ENCODE results near the gene ITGAD.

Gene ITGAD

DNA sequence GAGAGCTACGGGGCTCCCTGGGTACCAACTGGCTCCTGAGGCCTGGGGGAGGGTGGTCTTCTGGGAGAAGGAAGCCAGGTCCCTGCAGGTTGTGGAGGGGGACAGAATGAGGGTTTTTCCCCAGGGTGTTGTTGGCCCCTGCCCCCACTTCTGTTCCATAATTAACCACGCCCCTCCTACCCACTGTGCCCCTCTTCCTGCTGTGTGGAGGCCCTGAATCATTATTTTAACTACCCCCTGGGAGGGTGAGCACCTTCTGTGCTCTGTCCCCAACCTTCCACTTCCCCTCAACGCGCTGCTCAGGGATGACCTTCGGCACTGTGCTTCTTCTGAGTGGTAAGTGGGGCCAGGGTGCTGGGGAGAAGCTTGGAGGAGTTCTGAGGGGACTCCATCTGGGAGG lies at the start of gene ITGAD:
Gene ITGAD (plus strand): TSS at position 280 of the 400 bp plus-strand sequence. CDS start 26 bp downstream, at position 306.
- DNase-seq = no peak

- DNase-seq = no peak
Measured at GRCh38 chr16:31344712-31345111, 48.4 kb upstream of the ITGAD start.

GRCh38 chr16:31347445-31347844 lies 45.7 kb upstream of the ITGAD start:
- no peak for DNase-seq

DNA sequence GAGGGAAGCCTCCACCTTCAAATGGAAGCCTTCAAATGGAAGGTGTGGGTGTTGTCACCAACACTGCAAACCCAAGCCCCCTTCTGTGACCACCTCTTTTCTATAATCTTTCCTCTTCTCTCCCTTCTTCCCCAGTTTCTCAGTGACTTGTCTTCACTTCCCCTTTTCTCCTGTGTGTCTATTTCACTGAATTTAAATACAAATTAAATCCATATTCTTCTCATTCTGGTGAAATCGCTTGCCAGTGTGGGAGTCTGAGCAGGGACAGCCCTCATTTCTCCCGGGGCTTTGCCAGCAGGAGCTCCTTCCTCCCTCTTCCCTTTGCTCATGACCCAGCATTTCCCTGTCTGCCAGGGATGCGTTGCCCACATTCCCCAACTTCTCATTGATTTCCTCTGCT lies 44.6 kb upstream of the ITGAD start:
- no peak for DNase-seq

- DNase-seq = no peak
Measured at GRCh38 chr16:31350275-31351005, 42.7 kb upstream of the ITGAD start.

DNA sequence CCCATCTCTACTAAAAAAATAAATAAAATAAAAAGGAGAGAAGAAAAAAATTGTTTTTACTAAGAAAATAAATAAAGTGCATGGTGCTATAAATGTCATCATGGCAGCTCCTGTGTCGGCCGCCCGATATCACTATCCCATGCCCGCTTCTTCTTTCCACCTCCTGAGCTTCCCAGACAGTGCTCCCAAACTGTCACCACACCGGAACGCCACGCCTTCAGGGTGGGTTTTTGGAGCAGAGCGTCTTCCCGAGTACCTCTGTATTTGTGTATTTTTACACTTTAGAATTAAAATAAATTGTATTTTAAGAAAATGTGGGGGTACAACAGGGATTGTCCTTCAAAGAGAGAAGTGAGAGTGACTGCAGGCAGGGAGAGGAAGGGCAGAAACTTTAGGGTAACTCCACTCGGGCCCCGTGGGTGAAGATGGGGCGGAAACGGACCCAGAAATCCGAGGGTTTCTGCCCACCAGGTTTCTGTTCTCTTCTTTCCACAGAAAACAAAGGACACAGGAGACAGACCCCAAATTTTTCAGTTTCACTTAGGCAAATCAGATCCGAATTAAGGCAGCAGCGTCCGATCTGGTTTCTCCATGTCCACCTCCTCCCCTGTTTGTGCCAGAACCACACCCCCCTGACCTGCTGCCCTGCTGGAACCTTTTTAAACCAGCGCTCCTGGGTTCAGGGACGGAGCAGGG lies 41.7 kb upstream of the ITGAD start:
- DNase-seq = no peak

- no peak for DNase-seq
Measured at GRCh38 chr16:31351942-31352325, 41.2 kb upstream of the ITGAD start.

DNA sequence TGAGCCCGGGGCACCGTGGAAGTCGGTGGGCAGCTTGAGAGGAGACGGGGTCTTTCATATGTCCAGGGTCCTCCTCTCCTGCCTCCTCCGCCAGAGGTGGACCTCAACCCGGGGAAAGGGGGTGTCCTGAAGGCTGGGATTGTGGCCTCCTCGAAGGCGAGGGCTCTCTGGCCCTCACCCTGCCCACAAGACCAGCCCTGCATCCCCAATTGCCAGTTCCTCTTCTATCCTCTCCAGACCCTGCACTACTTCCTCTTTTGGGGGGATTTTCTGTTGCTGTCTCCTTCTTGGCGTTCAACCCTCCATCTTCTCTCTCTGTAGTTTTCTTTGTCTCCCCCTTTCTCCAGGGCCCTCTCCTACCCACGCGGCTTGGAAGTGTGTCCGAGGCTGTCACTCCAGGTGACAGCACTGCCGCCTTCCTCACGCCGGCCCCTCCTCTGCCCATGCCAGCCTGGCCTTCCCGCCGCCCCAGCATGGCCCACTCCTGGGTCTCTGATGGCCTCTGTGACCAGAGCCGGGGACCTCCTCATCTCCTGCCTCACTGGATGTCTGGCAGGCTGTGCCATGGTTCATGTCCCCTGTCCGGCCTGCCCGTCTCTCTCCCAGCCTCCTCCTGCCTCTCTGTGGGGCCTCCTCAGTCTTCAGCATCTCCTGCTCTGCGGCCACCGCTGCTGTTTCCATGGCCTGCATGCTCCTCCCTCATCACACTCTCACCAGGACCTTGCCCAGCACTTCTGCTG lies 40.6 kb upstream of the ITGAD start:
- DNase-seq = no peak

DNA sequence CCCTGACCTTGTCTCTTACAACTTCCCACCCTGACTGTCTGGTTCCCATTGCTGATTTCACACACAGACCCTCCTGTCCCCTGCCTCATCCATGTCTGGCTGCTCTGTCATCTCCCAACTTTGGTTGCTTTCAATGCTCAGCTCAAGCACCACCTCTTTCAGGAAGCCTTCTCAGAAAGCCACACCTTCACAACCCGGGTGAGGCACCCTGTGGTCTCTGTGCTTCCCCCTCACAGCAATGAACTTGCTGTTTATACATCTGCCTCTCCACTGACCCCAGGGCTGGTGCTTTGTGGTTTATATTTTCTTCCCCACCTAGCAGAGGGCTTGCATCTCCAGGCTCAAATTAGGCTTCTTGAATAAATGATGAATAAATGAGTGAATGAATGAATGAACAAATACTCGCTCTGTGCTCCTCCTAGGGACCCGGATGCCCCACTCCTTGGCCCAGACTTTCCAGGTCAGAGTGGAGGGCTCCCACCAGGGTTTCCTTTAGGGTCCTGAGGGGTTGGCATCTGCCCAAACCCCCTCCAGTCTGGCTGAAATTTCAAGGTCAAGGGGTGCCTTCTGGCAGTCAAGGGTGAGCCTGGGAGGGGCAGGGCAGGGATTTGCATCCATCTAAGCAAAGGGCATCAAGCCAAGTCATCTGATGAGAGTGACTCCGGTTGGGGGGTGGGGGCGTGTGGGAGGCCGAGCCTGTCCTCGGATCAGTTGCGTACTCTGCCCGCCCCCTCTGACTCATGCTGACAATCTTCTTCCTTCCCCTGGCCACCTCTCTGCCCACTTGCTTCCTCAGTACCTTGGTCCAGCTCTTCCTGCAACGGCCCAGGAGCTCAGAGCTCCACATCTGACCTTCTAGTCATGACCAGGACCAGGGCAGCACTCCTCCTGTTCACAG lies 38.5 kb upstream of the ITGAD start, which contains the start of gene ITGAX:
Gene ITGAX (plus strand): TSS at position 783 of the 898 bp plus-strand sequence. CDS start 79 bp downstream, at position 862.
- peak in 1 of 4 experiments; percentile 28 for DNase-seq

DNA sequence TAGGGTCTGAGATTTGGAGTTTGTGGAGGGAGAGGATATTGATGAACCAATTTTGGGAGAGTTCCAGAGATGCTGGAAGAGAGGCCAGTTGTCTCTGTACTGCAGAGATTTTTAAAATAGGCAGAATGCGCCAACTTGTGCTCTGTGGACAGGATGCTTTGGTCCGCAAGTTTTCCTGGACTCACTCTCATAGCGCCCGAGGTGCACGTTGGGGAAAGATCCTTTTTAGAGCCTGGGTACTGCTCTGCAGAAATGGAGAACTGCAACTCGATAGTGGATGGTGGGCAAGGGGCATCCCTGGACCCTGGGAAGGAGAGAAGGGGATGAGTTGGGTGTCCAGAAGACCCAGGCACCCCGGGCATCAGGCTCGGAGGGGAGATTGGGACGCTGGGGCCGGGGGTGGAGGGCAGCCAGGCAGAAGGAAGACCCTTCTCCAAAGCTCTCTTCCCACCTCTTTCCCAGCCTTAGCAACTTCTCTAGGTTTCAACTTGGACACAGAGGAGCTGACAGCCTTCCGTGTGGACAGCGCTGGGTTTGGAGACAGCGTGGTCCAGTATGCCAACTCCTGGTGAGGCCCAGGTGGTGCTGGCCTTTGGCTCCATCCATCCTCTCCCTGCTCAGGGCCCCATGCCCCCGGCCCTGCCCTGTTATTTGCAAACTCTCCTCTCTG lies 37.6 kb upstream of the ITGAD start:
- no peak for DNase-seq

DNA sequence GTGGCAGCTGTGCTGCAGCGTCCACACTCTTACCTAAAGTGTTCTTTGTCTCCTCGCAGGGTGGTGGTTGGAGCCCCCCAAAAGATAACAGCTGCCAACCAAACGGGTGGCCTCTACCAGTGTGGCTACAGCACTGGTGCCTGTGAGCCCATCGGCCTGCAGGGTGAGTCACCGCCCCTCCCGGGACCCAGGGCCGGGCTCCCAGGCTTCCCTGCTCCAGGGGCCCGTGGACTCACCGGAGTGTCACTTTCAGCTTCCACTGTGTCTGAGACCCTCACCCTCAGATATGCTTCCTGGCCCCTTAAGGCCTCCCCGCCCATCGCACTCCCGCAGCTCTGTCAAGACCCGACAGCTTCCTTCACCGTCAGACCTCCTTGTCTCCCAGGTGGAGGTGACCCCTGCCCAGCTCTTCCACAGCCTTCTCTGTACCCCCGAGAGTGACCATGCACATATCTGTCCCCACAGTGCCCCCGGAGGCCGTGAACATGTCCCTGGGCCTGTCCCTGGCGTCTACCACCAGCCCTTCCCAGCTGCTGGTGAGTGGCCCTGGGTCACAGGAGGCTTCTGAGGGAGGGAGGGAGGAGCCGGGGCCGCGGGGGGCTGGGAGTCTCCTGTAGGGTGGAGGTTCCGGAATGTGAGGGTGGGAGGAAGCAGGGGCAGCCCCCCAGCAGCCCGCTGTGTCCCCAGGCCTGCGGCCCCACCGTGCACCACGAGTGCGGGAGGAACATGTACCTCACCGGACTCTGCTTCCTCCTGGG lies 36.4 kb upstream of the ITGAD start:
- DNase-seq = no peak

- no peak for DNase-seq
Measured at GRCh38 chr16:31357324-31358109, 35.6 kb upstream of the ITGAD start.

GRCh38 chr16:31360251-31360650 lies 32.9 kb upstream of the ITGAD start:
- no peak for DNase-seq

GRCh38 chr16:31361201-31362110 lies 31.7 kb upstream of the ITGAD start:
- no peak for DNase-seq

GRCh38 chr16:31362476-31363405 lies 30.4 kb upstream of the ITGAD start:
- DNase-seq = no peak

GRCh38 chr16:31363721-31364120 lies 29.4 kb upstream of the ITGAD start:
- DNase-seq = no peak

DNA sequence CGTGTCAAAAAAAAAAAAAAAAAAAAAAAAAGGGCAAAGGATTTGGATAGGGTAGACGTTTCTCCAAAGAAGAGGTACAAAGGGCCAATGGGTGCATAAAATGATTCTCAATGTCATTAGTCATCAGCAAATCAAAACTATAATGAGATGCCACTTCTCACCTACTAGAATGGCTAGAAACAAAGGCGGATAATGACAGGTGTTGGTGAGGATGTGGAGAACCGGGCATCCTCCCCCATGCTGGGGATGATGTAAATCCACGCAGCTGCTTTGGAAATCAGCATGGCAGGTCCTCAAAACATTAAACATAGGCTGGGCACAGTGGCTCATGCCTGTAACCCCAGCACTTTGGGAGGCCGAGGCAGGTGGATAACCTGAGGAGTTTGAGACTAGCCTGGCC lies 28.7 kb upstream of the ITGAD start:
- DNase-seq = no peak

All from activated naive CD4-positive, alpha-beta T cell (primary cell).